HG03095 (cell line): ENCODE results near the gene IVNS1ABP.
A peak's percentile ranks its signal among the peaks of the same experiment; 100 is the strongest.
"Not testable (repeated sequence)": the region's sequence is repeated elsewhere in the genome, so short reads cannot be mapped to it uniquely, and the experiment has no call there.

Experiments used
- ATAC-seq: cut with Tn5 transposase; IDR thresholded peaks from one replicate; pipeline ENCODE4 v1.9.1; 2021; ENCODE audit warnings: moderate library complexity; ENCODE audit not compliant: unreplicated experiment

The IVNS1ABP gene

DNA sequence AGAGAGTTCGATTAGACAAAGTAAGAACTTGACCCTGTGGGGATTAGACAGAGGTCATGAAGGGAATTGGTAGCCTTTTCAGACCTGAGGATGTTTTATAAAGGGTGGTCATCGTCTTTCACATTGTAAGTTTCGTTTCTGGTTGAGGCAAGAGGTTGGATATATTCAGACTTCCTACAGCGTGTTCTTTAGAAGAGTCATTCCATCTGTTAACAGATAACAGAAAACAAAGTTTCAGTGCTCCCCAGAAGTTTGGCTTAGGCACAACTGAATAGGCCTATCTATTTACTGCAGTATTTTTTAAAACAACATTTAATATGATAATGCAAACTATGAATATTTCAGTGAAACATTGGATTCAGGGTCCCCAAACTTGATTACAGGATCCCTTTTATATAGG lies 17.1 kb upstream of the IVNS1ABP start:
- no peak for ATAC-seq

DNA sequence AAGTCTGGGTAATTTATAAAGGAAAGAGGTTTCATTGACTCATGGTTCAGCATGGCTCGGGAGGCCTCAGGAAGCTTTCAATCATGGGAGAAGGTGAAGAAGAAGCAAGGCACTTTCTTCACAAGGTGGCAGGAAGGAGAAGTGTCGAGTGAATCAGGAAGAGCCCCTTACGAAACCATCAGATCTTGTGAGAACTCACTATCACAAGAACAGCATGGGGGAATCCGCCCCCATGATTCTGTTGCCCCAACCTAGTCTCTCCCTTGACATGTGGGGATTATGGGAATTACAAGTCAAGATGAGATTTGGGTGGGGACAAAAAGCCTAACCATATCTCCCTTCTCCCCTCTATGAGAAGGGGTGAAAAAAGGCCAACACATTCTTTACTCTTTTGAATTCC lies 11.2 kb upstream of the IVNS1ABP start:
- ATAC-seq, result no peak

- no peak for ATAC-seq
These were observed 8.4 kb upstream of the IVNS1ABP start for GRCh38 chr1:185325413-185325812.

DNA sequence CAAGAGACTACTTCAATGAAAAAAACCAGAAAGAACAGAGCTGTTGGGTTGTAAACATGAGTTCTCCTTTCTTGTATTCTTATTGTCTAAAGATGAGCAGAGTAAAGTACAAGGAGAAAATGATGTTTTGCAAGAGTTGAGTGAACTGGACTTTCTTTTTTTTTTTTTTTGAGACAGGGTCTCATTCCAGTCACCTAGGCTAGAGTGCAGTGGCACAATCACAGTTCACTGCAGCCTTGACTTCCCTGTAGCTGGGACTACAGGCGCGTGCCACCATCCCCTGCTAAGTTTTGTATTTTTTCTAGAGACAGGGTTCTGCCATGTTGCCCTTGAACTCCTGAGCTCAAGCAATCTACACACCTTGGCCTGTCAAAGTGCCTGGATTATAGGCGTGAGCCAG lies 7.1 kb upstream of the IVNS1ABP start:
- no peak for ATAC-seq

GRCh38 chr1:185322636-185323035 lies 5.6 kb upstream of the IVNS1ABP start:
- no peak for ATAC-seq

DNA sequence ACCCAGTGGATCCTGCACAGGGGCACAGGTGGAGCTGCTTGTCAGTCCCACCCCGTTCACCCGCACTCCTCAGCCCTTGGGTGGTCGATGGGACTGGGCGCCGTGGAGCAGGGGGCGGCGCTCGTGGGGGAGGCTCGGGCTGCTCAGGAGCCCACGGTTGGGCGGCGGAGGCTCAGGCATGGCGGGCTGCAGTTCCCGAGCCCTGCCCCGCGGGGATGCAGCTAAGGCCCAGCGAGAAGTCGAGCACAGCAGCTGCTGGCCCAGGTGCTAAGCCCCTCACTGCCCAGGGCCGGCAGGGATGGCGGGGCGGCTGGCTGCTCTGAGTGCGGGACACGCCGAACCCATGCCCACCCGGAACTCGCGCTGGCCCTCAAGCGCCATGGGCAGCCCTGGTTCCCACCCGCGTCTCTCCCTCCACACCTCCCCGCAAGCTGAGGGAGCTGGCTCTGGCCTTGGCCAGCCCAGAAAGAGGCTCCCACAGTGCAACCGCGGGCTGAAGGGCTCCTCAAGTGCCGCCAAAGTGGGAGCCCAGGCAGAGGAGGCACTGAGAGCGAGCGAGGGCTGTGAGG lies 4.7 kb upstream of the IVNS1ABP start:
- not testable (repeated sequence) for ATAC-seq

- ATAC-seq, result not testable (repeated sequence)
These were observed 4.1 kb upstream of the IVNS1ABP start for GRCh38 chr1:185321104-185321503.

GRCh38 chr1:185319139-185319475 lies 2.1 kb upstream of the IVNS1ABP start:
- no peak for ATAC-seq

- no peak for ATAC-seq
These were observed 1.5 kb upstream of the IVNS1ABP start for GRCh38 chr1:185318431-185319138.

DNA sequence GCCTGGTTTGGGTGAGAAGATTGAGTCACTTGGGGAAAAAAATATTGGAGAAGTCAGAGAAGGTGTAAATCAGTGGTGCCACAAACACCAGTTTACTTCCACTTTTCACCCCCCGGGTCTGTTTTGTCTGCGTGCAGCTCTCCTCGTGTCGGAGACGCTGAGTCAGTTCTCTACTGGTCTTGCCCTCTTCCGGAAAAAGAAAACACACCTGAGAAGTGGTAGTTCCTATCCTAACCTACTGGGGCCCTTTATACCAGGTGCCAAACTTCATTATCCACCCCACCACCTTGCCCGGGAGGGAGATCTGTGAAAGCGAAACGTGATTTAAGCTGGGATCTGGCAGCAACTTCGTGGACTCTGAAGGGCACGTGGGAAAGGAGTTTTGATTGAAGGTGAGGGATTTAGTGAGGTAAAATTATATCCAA lies 855 bp upstream of the IVNS1ABP start:
- ATAC-seq, result peak; percentile 37

GRCh38 chr1:185316163-185317033 lies 645 bp downstream of the IVNS1ABP start:
- peak; percentile 55 for ATAC-seq

- no peak for ATAC-seq
These were observed 1.5 kb downstream of the IVNS1ABP start for GRCh38 chr1:185315445-185316071.

GRCh38 chr1:185314411-185314810 lies 2.6 kb downstream of the IVNS1ABP start:
- no peak for ATAC-seq

- ATAC-seq, result no peak
These were observed 4.5 kb downstream of the IVNS1ABP start for GRCh38 chr1:185312361-185313138.

- ATAC-seq, result no peak
These were observed 5.3 kb downstream of the IVNS1ABP start for GRCh38 chr1:185311589-185312225.

DNA sequence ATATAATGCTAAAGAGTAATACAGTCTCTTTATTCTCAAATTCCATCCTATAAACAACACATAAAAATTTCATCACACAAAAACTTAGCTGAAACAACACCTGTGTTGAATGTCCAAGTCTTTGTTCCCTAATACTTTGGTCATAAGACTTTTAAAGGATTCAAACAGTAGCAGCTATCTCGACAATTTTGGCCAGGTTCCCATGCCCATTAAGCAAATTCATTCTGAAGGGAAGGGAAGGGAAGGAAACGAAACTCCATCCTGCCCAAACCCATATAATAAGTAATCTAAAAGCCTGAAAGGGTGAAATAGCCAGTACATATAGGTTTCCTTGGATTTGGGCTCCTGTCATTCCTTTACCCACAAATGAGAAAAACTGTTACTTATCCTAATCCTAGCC lies 7.5 kb downstream of the IVNS1ABP start:
- no peak for ATAC-seq

DNA sequence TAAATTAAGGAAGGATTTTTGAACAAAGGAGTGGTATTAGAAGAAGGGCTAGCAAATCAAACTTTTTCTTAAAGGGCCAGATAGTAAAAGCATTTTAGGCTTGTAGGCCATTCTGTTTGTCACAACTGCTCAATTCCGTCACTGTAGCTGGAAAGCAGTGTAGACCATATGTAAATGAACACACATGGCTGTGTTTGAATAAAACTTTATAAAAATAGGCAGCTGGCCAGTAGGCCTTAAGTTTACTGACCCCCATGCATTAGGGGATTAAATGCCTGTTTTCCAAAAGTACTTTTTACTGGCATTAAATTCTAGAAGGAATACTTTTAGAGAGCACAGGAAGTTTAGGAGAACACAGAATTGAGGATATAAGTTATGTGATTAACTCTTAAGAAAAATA lies 8.9 kb downstream of the IVNS1ABP start:
- no peak for ATAC-seq

DNA sequence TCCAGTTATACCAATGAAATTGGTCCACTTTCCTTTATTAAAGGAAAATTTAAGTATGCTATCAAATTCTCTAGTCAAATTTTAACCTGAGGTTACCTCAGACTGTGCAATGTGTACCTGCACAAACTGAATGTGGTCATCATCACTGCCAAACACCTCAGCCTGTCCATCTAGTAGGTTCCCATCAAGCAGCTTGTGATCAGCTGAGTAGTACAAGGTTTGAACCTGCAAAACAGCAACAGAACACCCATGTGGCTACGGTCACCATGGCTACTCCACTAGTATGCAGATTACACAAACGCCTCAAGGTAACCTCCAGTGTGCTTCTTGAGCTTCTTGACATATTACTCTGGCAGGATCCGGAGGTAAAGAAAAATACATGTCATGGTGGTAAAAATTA lies 11.6 kb downstream of the IVNS1ABP start:
- ATAC-seq, result no peak

GRCh38 chr1:185300152-185300551 lies 16.9 kb downstream of the IVNS1ABP start:
- no peak for ATAC-seq

GRCh38 chr1:185297982-185298381 lies 19.1 kb downstream of the IVNS1ABP start:
- no peak for ATAC-seq
